Choroid plexus epithelial cell (primary cell): ENCODE data around the gene CYP2C19.
"Not testable (repeated sequence)": the region's sequence is repeated elsewhere in the genome, so short reads cannot be mapped to it uniquely, and the experiment has no call there.

ENCODE experiments used
- DNase-seq: peaks from one replicate; pipeline ENCODE4 v3.0.0-alpha.2; 2010; ENCODE audit warnings: low read depth
- H3K4me3 ChIP-seq: 2 replicates; pipeline ENCODE4 v1.5.1; 2011; ENCODE audit warnings: low read depth, mild to moderate bottlenecking, control low read depth, low read length, moderate library complexity
- CTCF ChIP-seq: conservative IDR thresholded peaks from 2 replicates; pipeline ENCODE4 v1.5.1; 2011; ENCODE audit warnings: low read depth, mild to moderate bottlenecking, control low read depth, inconsistent platforms, low read length, moderate library complexity

CYP2C19 gene

GRCh38 chr10:94878649-94879048 is 116.2 kb downstream of the CYP2C19 start:
- no peak for TF ChIP-seq CTCF
- no peak overlapping the region for H3K4me3 ChIP-seq
- no peak for DNase-seq

GRCh38 chr10:94879214-94879613 is 116.7 kb downstream of the CYP2C19 start:
- no peak overlapping the region for H3K4me3 ChIP-seq
- TF ChIP-seq CTCF: no peak
- no peak for DNase-seq

GRCh38 chr10:94889123-94889522 is 126.6 kb downstream of the CYP2C19 start:
- no peak for DNase-seq
- no peak for TF ChIP-seq CTCF
- H3K4me3 ChIP-seq: no peak overlapping the region

- TF ChIP-seq CTCF: no peak
- DNase-seq: no peak
- H3K4me3 ChIP-seq: no peak overlapping the region
These were observed 128.0 kb downstream of the CYP2C19 start for GRCh38 chr10:94890264-94891022.

- not testable (repeated sequence) for H3K4me3 ChIP-seq, DNase-seq
These were observed 135.9 kb downstream of the CYP2C19 start for GRCh38 chr10:94898414-94898813.

- DNase-seq: no peak
- no peak for TF ChIP-seq CTCF
- H3K4me3 ChIP-seq: no peak overlapping the region
These were observed 139.6 kb downstream of the CYP2C19 start for GRCh38 chr10:94902080-94902479.

GRCh38 chr10:94902570-94902969 is 140.1 kb downstream of the CYP2C19 start:
- no peak for DNase-seq
- H3K4me3 ChIP-seq: no peak overlapping the region
- no peak for TF ChIP-seq CTCF
